Measurements from ENCODE around the gene VAV3.

The VAV3 gene

GRCh38 chr1:107824946-107825345 is 140.0 kb downstream of the VAV3 start:
- no peak for TF ChIP-seq CTCF (conservative IDR thresholded peaks at IDR 0.05; ENCODE audit: low read depth, low read length)
- H3K4me3 ChIP-seq (ENCODE audit: low read depth, low read length), result no peak overlapping the region
- DNase-seq (ENCODE audit: low read depth), result no peak

- DNase-seq (ENCODE audit: low read depth), result peak; percentile 2
These were observed 143.6 kb downstream of the VAV3 start for GRCh38 chr1:107821340-107821739.

GRCh38 chr1:107820801-107821200 is 144.2 kb downstream of the VAV3 start:
- no peak overlapping the region for H3K4me3 ChIP-seq (ENCODE audit: low read depth, low read length)
- TF ChIP-seq CTCF (conservative IDR thresholded peaks at IDR 0.05; ENCODE audit: low read depth, low read length), result no peak
- peak; percentile 53 for DNase-seq (ENCODE audit: low read depth)

More at GRCh38 chr1:107821340-107821739, 143.6 kb downstream of the VAV3 start:
- H3K4me3 ChIP-seq (ENCODE audit: low read depth, low read length), result no peak overlapping the region
- TF ChIP-seq CTCF (conservative IDR thresholded peaks at IDR 0.05; ENCODE audit: low read depth, low read length), result no peak

GRCh38 chr1:107817935-107818334 is 147.0 kb downstream of the VAV3 start:
- H3K4me3 ChIP-seq (ENCODE audit: low read depth, low read length), result no peak overlapping the region
- no peak for TF ChIP-seq CTCF (conservative IDR thresholded peaks at IDR 0.05; ENCODE audit: low read depth, low read length)
- DNase-seq (ENCODE audit: low read depth), result no peak

- no peak for DNase-seq (ENCODE audit: low read depth)
These were observed 147.8 kb downstream of the VAV3 start for GRCh38 chr1:107817206-107817605.

GRCh38 chr1:107810291-107810951 is 154.6 kb downstream of the VAV3 start:
- no peak for TF ChIP-seq CTCF (conservative IDR thresholded peaks at IDR 0.05; ENCODE audit: low read depth, low read length)
- no peak for DNase-seq (ENCODE audit: low read depth)
- no peak overlapping the region for H3K4me3 ChIP-seq (ENCODE audit: low read depth, low read length)

More at GRCh38 chr1:107817206-107817605, 147.8 kb downstream of the VAV3 start:
- no peak for TF ChIP-seq CTCF (conservative IDR thresholded peaks at IDR 0.05; ENCODE audit: low read depth, low read length)
- H3K4me3 ChIP-seq (ENCODE audit: low read depth, low read length), result no peak overlapping the region

- no peak for TF ChIP-seq CTCF (conservative IDR thresholded peaks at IDR 0.05; ENCODE audit: low read depth, low read length)
These were observed 157.1 kb downstream of the VAV3 start for GRCh38 chr1:107807855-107808254.

More at GRCh38 chr1:107807855-107808254, 157.1 kb downstream of the VAV3 start:
- no peak overlapping the region for H3K4me3 ChIP-seq (ENCODE audit: low read depth, low read length)
- no peak for DNase-seq (ENCODE audit: low read depth)
